GM21619 (cell line): ENCODE measurements around the gene PRUNE2.

Experiments
- ATAC-seq: cut with Tn5 transposase; IDR thresholded peaks from one replicate; pipeline ENCODE4 v1.9.1; 2021; ENCODE audit not compliant: unreplicated experiment

PRUNE2 gene

DNA sequence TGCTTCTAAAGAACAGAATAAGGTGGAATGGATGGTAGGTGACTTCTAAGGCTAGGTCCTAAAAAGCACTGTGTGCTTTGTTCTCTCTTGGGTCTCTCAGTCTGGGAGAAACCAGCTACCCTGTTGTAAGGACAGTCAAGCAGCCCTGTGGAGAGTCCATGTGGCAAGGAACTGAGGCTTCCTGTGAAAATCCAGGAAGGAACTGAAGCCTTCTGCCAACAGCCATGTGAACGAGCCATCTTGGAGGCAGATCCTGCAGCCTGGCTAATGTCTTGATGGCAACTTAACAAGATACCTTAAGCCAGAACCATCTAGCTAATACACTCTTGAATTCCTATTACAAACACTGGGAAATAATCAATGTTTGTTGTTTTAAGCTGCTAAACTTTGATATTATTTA is 241.8 kb downstream of the PRUNE2 start:
- ATAC-seq: no peak

DNA sequence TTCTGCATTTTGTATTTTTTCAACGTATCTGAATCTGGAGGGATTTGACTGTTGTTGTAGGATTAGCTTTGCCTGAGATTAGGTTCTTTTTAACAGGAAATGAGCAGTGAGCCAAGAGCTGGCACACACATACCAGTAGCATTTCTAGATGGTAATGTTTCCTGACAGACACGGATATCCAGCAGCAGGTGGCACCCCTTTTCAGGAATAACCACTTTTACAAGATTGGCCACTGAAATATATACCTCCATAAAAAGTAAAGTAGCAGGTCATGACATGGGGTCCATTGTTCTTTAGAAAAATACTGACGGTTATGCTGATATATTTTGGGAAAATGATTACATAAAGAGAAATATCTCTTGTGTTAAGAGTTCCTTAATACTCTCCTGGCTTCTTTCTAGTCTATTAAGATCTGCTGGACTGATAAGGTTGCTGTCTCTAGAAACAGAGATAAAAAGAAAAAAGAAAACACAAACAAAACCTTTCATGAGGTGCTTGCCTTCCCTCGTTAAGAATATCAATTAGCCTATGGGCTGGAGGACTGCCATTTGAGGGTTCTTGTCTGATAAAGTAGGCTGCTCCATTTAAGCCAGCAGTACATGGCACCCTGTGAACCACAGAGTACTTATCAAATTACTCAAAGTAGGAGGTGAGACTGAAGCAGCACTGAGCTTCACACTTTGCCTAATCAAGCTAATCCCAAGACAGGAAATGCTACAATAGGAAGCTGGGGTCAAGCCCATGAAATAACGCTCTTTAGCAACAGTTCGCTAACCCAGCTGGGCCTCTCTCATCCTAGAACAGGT is 243.2 kb downstream of the PRUNE2 start:
- ATAC-seq: no peak

DNA sequence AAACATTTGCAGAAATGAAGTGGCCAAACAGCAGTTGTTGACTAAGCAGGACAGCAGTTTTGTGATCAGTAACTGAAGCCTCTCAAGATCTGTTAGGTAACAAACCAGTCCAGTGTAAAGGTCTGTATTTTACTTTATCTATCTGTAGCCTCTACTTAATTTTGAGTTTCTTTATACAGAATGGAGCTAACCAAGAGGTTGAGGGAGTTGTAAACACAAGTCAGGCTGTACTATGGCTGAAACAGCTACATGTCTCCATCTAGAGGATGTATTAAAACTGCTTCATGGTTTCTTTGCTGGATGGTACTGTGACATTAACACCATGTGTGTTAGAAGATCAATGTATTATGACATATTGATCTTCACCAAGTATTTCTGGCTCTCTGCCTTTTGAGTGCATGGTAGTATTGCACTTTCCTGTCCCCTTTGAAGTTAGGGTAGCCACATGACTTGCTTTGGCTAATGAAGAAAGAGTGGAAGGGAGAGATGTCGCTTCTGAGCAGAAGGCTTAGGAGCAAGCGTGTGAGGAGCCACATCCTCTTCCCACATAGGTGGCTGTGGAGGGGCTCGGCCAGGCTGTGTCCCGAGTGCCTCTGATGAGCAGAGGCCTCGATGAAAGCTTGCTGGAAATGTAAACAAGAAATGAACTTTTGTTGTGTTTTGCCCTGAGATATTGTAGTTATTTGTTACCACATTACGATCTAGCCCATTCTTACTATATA is 247.2 kb downstream of the PRUNE2 start:
- peak; percentile 92 for ATAC-seq

DNA sequence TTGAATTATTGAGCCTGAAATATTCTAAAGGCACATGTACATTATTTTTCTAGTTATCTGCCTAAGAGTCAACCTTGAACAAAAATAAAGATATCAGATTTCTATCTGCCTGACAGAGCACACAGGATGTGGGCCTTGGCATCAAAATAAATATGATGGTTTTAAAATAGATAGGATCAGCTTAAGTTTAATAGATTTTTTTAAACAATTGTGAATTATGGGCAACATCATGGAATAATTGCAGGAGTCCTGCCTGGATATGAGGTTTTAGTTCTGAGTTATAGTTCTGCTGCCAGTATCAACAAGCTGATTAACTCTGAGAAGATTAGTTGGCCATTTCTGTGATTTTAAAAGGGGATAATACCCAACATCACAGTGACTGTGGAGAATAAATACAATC is 248.6 kb downstream of the PRUNE2 start:
- no peak for ATAC-seq

DNA sequence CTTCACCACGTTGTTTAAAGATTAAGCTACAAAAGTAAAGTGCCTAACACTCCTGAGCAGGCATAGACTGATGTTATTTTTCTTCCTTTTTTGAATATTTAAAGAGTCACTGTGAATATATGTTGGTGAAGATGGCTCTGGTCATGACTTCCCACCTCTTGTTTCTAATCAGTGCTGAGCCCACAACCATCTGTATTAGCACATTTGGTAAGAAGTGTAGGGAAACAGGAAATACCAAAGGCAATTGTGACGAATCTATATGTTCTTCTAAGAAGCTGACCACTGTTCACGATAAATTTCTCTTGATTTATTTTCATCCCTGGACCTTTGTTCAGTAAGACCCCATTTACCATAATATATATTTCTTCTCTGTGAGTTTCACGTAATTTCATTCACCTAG is 249.9 kb downstream of the PRUNE2 start:
- no peak for ATAC-seq

DNA sequence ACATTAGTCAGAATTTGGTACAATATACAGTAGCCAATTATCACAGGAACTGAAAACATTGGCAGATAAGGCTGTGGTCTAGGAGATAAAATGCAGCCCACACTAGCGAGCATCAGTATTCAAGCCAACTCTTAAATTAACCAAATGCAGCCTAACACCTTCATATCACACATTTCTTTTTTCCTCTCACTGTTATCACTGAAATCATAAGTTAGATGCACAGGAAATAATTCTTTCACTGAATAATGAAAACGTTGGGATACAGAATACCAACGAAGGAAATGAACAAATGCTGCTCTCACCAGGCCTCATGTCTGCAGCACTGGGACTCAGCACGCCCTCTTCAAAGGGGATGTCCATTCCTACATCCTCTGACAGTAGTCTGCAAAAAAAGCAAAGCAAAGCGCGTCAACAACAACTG is 250.8 kb downstream of the PRUNE2 start:
- ATAC-seq: no peak

DNA sequence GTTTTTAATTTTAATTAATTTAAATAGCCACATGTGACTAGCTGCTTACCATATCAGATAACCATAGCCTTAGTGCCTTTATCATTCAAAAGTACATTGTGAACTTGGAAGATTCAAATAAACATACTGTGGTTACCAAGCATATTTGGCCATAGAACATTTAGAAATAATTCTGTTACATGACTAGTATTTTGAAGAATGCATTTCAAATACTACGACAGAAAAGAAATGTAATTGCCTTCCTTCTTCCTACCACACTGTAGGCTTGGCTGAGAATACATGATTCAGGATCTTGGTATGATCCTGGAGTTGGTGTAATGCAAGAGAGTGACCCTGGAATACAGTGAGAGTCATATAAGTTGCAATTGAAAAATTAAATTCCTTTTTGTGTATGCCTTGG is 251.3 kb downstream of the PRUNE2 start:
- ATAC-seq: no peak

DNA sequence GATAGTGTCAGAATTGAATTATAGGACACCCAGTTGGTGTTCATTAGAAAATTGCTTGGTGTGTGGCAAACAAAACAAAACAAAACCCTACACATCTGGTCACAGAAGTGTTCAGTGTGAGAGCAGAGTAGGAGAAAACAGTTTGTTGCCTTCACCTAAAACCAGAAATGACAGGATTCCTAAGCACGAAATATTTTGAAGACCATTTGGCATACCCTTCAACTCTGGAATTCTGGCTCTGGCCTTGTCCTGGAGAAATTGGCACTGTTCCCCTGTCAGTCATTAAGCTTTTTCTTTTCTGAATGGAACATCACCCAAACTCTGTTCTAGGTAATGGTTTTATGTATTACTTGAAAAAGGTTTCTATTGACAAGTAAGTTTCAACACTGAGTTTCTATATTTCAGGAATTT is 251.9 kb downstream of the PRUNE2 start:
- no peak for ATAC-seq

DNA sequence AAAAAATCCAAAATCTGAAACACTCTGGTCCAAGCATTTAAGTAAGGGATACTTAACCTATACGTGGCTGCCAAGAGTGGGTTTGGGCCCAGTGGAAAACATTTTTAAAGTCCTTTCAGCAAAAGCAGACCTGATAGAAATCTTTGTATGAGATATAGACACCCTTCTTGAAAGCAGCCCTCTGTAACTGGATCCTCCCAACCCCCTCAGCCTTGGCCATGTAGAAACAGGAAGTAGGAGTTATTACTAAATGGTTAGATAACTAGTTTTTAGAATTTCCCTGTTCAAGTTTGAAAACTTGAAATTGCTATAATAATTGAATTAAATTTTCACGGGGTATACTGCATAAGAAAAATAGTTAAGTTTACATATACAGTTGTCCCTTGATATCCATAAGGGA is 253.0 kb downstream of the PRUNE2 start:
- ATAC-seq: no peak

DNA sequence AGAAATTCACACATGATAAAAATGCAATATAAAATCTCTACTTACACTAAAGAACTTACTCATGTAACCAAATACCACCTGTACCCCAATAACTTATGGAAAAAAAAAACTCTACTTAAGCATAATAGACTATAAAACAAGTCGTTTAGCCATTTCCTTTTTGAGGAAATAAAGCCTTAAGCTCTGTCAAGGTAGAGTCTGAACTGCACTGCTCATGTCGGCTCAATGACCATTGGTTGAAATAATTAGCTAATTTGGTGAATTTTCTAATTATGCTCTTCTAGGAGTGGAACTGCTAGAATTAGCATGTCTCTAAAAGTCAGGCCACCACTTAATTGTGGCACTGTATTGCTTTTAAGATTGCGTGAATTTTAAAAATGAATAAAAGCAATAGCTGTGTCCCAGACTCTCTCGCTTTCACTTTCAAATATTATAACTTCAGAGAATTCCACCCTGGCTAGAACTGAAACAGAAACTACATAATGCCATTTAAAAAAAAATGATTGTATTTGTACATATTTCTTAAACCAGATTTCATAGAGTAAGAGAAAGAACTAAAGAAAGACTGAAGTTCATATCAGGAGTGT is 254.7 kb downstream of the PRUNE2 start:
- ATAC-seq: peak; percentile 51

DNA sequence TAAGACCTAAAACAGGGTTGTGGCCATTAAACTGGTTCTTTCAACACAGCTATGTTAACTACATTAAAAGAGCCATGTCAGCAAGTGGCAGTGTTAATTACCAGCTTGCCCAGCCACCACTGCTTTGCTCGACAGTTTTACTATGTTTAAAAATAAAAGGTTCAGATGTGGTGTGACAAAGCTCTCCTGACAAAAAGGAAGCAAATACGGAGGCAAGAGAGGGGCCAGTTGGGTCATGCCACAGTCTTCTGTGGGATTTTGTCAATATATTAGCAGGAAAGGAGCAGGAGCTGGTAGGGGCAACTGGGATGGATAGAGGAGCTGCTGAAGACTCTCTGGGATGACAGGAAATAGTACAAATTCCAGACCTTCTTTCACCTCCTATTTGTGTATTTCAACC is 255.2 kb downstream of the PRUNE2 start:
- ATAC-seq: no peak

DNA sequence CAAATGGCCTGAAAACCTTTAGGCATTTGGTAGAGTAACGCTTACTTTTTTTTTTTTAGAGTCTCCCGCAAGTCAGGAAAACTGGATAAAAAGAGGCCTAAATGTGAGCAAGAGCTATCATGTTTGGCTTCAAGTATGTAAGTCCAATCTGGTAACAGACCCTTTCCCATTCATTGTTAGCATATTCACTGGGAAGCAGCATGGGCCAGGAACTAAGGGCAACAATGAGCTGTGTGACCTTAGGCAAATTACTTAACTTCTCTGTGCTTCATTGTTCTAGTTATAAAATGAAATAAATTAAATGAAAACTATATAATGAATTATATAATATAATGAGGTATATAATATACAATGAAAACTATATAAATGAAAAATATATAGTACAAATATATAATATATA is 256.0 kb downstream of the PRUNE2 start:
- no peak for ATAC-seq

DNA sequence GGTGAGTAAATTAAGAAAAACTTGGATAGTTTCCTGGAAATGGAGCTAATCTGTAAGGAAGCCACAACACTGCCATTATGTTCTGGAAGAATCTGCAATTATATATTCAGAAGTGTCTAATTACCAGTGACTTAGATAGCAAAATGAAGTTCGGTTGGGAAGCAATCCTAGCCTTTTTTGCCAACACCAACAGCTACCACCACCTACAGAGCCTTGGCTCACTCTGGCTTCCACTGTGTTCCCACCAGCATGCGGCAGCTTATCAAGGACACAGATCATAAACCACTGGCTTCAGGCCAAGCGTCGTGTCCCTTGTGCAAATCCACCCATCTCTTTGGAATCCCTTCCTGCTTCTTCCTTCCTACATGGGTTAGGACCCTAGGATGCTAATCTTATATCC is 259.7 kb downstream of the PRUNE2 start:
- no peak for ATAC-seq

DNA sequence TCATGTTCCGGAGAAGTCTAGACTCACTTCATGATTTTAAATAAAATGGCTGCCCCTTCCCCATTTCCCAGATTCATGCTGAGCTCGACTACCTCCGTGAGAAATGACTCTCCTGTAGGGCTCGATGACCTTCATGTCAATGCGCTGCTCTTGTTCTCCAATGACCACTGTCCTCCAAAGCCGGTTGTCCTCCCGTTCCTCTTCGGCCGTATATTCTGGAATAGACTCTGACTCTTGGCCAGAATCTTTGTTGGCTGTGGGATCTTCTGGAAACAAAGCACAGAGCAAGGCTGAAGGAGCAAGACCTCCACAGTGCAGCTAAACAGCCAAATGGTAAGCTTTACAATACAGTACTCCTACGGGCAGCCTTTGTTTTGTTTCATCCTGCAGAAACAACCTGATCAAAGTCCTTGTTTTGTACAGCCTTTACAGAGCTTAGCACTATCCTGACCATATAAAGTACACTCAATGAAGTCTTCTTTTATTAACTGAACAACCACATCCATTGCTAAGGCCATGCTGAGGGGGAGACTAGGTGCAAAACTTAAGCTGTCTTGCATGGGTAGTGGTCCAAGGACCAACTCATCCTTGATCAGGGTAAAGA is 261.2 kb downstream of the PRUNE2 start:
- no peak for ATAC-seq

DNA sequence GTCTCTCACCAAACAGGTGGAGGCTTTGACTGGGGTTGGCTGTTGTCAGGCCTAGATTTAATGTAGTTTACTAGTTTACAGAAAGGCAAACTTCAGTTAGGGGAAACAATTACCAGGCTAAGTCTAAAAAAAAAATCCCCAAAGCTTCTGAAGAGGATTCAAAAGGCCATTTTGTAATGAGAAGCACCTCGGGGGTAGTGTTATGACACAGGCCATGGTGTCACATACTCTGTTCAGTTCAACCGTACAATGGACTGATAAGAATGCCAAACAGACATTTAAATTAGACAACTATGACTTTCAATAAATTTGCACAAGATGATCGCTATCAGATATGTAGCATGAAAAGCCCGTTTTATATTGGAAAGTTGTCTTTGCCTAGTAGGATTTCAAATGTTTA is 261.7 kb downstream of the PRUNE2 start:
- no peak for ATAC-seq

DNA sequence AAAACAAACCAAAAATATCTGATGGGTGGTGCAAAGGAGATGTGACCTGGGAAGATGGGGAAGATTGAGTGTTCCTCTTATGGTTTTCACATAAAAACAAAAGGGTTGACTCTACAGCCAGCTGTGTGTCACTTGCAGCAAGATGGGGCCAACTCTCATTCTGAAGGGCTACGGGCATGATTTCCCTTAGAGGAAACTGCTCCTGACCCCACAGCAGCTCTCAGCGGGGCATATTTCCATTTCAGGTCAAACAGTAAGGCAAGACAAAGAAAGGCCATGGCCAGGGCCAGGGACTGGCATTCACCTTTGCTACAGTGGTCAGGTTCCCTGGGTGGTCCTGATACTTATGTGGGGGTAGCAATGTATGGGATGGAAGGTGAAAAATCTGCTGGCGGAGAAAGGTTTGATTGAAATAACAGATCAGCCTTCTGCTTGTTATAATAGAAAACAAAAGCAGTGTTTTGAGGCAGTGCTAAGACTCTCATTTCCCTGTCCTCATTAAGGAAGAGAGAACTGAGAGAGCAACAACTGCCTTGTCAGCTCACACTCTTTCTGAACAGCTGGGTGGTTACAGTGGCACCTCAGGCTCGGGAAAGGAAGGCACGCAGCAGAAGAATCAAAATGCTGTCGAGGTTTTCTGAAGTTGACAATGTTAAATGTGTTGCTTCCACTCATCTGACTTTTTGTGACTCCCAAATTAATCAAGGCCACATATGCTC is 262.4 kb downstream of the PRUNE2 start:
- peak; percentile 97 for ATAC-seq

DNA sequence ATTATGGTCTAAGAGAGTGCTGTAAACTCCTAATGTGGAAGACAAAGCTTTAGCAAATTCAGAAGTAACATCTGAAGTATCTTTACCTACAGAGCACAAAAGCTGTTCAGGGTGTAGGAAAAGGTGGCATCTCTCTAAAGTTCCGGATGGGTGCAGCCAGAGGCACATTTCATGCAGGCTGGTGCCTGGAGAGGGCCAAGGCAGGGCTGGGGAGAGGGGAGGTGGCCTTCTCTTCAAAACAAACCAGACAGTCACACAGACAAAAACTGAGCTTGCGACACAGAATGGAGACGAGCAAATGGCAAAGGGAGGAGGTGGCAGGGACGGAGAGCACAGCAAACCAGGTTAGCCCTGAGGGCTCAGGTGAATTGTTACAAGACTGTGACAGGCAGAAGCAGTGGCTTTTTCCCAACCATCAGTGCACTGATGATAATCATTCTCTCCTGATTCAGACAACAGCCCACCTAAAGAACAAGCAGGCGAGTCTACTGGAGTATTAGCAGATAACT is 263.2 kb downstream of the PRUNE2 start:
- no peak for ATAC-seq

DNA sequence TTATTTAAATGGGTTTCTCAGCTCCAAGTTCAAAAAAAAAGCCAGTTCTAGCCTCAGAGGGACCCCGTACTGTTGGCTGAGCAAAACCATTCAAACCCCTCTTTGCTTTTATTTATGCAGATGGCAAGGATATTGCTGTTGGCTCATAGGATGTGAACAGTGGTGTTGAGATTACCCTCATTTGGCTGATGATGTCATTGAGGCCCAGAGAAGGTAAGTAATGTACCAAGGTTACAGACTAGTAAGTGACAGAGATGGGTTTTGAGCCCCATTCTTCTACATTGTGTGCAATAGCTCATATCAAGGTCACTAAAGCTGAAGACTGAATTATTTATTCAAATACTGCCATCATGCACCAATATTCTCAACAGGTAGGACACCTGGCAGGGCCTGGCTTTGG is 263.8 kb downstream of the PRUNE2 start:
- ATAC-seq: no peak

DNA sequence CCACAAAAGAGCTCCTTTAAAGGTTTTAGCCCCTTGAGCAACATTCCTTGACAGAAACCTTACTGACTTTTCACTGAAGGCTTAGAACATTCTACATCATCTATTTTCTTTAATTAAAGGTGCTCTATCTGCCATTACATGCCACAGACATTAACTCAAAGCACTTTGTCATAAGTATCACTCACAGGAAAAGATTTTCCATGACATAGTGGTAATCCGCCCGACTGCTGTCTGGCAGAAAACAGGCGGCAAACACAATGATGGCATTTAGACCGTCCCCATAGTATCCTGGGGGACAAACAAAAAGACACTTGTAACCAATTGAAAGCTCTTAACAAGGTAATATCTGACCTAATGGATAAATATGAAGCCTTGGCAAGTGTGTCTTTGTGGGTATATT is 267.9 kb downstream of the PRUNE2 start:
- ATAC-seq: no peak

DNA sequence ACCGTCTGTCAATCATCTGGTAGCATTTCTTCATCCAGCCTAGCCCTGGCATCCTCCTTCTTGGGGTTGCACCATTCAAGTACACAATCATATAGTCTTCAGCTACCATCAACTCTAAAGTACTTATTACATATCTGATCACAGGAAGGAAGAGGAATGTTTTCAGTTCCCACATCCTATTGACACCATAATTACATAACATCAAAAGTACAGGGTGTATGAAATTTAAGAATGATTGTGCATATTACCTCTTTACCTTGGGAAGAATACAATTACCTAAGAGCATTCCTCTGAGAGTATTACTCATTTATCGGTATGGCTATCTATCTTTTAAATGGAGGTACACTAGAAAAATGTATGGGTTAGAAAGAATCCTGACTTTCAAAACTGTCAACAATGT is 268.5 kb downstream of the PRUNE2 start:
- ATAC-seq: no peak
